Measurements from ENCODE around the gene GLI1.

GRCh38 chr12:57479043-57479375 lies 19.4 kb downstream of the GLI1 start:
- TF ChIP-seq CTCF (IDR thresholded peaks at IDR 0.05) (no peak), POLR2AphosphoS5 (IDR thresholded peaks at IDR 0.05) (no peak)
